RKO (cell line): ENCODE results near the gene SOWAHA.
"Not testable (repeated sequence)": the region's sequence is repeated elsewhere in the genome, so short reads cannot be mapped to it uniquely, and the experiment has no call there.

ENCODE experiments used
- DNase-seq: peaks from one replicate; pipeline ENCODE4 v3.0.0-alpha.2; 2016; ENCODE audit warnings: low spot score

SOWAHA gene

GRCh38 chr5:132854992-132855391 is 41.9 kb downstream of the SOWAHA start:
- DNase-seq, result not testable (repeated sequence)

GRCh38 chr5:132856011-132856410 is 42.9 kb downstream of the SOWAHA start:
- DNase-seq, result no peak

GRCh38 chr5:132859889-132860437 is 46.9 kb downstream of the SOWAHA start:
- no peak for DNase-seq

GRCh38 chr5:132860742-132861141 is 47.6 kb downstream of the SOWAHA start:
- no peak for DNase-seq

GRCh38 chr5:132865668-132866341 is 52.7 kb downstream of the SOWAHA start:
- DNase-seq, result no peak
